ENCODE results near the gene ZDHHC23.

ZDHHC23 gene

GRCh38 chr3:113927556-113927955 lies 20.3 kb upstream of the ZDHHC23 start:
- TF ChIP-seq CTCF (IDR thresholded peaks at IDR 0.05; ENCODE audit: low read depth, low read length): no peak

GRCh38 chr3:113946831-113947230 lies 982 bp upstream of the ZDHHC23 start:
- no peak for DNase-seq (ENCODE audit: extremely low read depth, low read depth)
- no peak for TF ChIP-seq CTCF (IDR thresholded peaks at IDR 0.05; ENCODE audit: low read depth, low read length)

More at GRCh38 chr3:113927556-113927955, 20.3 kb upstream of the ZDHHC23 start:
- DNase-seq (ENCODE audit: extremely low read depth, low read depth): no peak

GRCh38 chr3:113948015-113948917 lies 453 bp downstream of the ZDHHC23 start:
- DNase-seq (ENCODE audit: extremely low read depth, low read depth): no peak
- no peak for TF ChIP-seq CTCF (IDR thresholded peaks at IDR 0.05; ENCODE audit: low read depth, low read length)

DNA sequence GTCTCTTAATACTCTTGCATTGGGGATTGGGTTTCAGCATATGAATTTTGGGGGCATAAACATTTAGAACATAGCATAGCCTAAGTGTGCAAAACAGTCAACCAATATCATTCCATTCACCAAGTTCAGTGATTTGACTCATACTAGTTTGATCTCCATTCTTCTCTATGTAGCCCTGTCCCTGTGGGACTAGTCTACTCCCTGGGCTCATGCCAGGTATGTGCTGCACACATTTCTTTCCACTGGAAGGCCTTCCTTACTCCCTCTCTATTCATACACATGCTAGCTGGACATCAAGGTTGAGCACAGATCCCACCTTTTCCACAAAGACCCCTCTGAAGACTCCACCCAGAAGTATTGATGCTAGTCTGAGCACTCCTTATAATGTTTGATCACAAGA lies 5.1 kb downstream of the ZDHHC23 start:
- no peak for DNase-seq (ENCODE audit: extremely low read depth, low read depth)
- TF ChIP-seq CTCF (IDR thresholded peaks at IDR 0.05; ENCODE audit: low read depth, low read length): no peak

- DNase-seq (ENCODE audit: extremely low read depth, low read depth): no peak
- no peak for TF ChIP-seq CTCF (IDR thresholded peaks at IDR 0.05; ENCODE audit: low read depth, low read length)
Observed at GRCh38 chr3:113953677-113954076, 5.9 kb downstream of the ZDHHC23 start.

DNA sequence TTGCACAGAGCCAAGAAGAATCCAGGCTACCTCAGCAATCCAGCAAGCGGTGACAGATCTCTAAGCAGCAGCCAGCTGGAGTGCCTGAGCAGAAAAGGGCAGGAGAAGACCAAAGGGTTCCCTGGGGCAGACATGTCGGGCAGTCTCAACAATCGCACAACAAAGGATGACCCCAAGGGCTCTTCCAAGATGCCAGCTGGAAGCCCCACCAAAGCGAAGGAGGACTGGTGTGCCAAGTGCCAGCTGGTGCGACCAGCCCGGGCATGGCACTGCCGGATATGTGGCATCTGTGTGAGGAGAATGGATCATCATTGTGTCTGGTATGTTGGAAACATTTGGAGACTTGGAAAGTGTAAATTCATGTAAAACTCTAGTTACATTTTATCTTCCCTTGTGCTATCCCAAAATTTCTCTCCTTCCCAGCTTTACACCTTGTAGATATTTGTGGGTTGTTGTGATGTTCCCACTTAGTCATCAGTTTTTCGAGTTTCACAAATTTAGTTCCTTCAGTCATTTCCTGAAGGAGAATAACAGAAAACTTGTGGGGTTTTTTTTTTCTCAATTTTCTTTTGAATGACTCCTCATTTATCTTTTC lies 6.4 kb downstream of the ZDHHC23 start:
- DNase-seq (ENCODE audit: extremely low read depth, low read depth): no peak
- TF ChIP-seq CTCF (IDR thresholded peaks at IDR 0.05; ENCODE audit: low read depth, low read length): no peak

GRCh38 chr3:113963879-113964278 lies 16.1 kb downstream of the ZDHHC23 start:
- no peak for TF ChIP-seq CTCF (IDR thresholded peaks at IDR 0.05; ENCODE audit: low read depth, low read length)
- no peak for DNase-seq (ENCODE audit: extremely low read depth, low read depth)

Data from AG09319 (cell line).